ENCODE data around the gene RNF44. TPM values are rescaled to one million over a fixed set of nuclear protein-coding genes. Genes with fewer than 3 reads are reported as not detected.

Gene RNF44
- total and polyA plus RNA-seq, 2 of the 13 experiments (the other 11 are each of a cell fraction or from before 2014, with no cell fraction given), result 9.2 to 16.8 TPM

DNA sequence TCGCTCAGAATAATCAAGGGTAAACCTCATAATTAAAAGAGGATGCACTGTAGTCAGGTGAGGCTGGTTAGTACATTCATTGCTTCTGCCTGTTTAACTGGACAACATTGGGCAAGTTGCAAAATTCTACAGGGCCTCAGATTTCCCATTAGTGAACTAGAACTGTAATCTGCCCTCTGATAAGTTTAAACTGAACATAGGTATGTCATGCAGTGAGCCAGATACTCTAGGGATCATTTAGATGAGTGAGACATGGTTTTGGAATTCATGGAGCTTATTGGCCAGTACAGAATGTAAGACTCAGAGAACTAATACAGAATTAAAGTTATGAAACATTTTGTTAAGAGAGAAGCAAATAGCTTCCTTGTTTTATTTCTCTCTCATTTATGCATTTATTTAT lies 35.9 kb downstream of the RNF44 start:
- POLR2A ChIA-PET, result no interaction called here
- Histone ChIP-seq H3K9ac (ENCODE audit: insufficient read depth, low read depth, low read length) (no peak overlapping the region), H3K9me3 (ENCODE audit: low read length) (no peaks in the 10 kb centered on the region), H3K27ac (ENCODE audit: extremely low read length, insufficient read depth, low read length) (no peak overlapping the region), H3K79me2 (ENCODE audit: insufficient read depth, low read length) (no peaks in the 10 kb centered on the region), H2AFZ (ENCODE audit: low read length) (no peak overlapping the region), H3K4me3 (replicated peaks in 1 of 3; ENCODE audit: insufficient read depth in 1 of 3, low read depth in 2 of 3, low read length in 3 of 3) (no peak overlapping the region), H4K20me1 (ENCODE audit: insufficient read depth, low read length) (no peaks in the 10 kb centered on the region), H3K27me3 (ENCODE audit: control insufficient read depth in 1 of 2, insufficient read depth in 2 of 2, low read length in 2 of 2) (no peaks in the 10 kb centered on the region), H3K36me3 (replicated peaks in 1 of 2; ENCODE audit: control insufficient read depth in 1 of 2, insufficient read depth in 2 of 2, low read length in 2 of 2) (peaks cover 15 to 71% of the 10 kb centered on the region in 2 experiments), H3K4me2 (ENCODE audit: low read depth, low read length) (no peak overlapping the region), H3K4me1 (ENCODE audit: insufficient read depth, low read length) (no peaks in the 10 kb centered on the region)
- CTCF ChIA-PET (ENCODE audit: low intra/inter-chr PET ratio, low total read pairs), result no interaction called here
- WGBS (ENCODE audit: low lambda C conversion rate), result 100% methylated on average over 1 of the region's 1 CpG
- BruUV-seq (replicated peaks), result no TSS peak
- FAIRE-seq (no peak), ATAC-seq (no peak), DNase-seq (ENCODE audit: low spot score) (no peak)
- in situ Hi-C loops (cut with HindIII; ENCODE audit: extremely low pct_ligation_motif_present, low pct_unique_long_range_greater_than_20kb), result no loop called here
- intact Hi-C loops (cut with micrococcal nuclease; ENCODE audit: unreplicated experiment), result no loop called here
- TF ChIP-seq ZNF256 (CRISPR knock-in tag; conservative IDR thresholded peaks at IDR 0.05) (no peak), RCOR2 (CRISPR knock-in tag; IDR thresholded peaks at IDR 0.05) (no peak), PHB2 (IDR thresholded peaks at IDR 0.05; ENCODE audit: partially characterized antibody) (no peak), ARNT2 (CRISPR knock-in tag; IDR thresholded peaks at IDR 0.05; ENCODE audit: low read depth) (no peak), YY1 (IDR thresholded peaks at IDR 0.05; ENCODE audit: insufficient read depth, insufficient replicate concordance, low read depth, low read length) (no peak), ZNF562 (CRISPR knock-in tag; IDR thresholded peaks at IDR 0.05; ENCODE audit: borderline replicate concordance) (no peak), ISX (CRISPR knock-in tag; conservative IDR thresholded peaks at IDR 0.05) (no peak), ATF3 (CRISPR knock-in tag; IDR thresholded peaks at IDR 0.05) (no peak), GPBP1L1 (CRISPR knock-in tag; IDR thresholded peaks at IDR 0.05) (no peak), ZNF557 (CRISPR knock-in tag; IDR thresholded peaks at IDR 0.05) (no peak), HNF4A (CRISPR knock-in tag; IDR thresholded peaks at IDR 0.05) (no peak), HOXA7 (CRISPR knock-in tag; IDR thresholded peaks at IDR 0.05) (no peak), HDAC6 (IDR thresholded peaks at IDR 0.05; ENCODE audit: low read depth, low read length) (no peak), CHD4 (IDR thresholded peaks at IDR 0.05; ENCODE audit: borderline replicate concordance, low read length) (no peak), SOX13 (IDR thresholded peaks at IDR 0.05) (no peak), SOX13 (CRISPR knock-in tag; conservative IDR thresholded peaks at IDR 0.05 in 1 of 2, IDR thresholded peaks at IDR 0.05 in 1 of 2) (no peak), CBX1 (IDR thresholded peaks at IDR 0.05; ENCODE audit: low read depth) (no peak)

Data from HepG2 (cell line).